Activated CD4-positive, alpha-beta T cell treated with anti-CD3 and anti-CD28 coated beads, Interleukin-2, amount 50 U/mL, for 4 hours (primary cell): ENCODE measurements around the gene MANSC1.
"Not testable (repeated sequence)": the region's sequence is repeated elsewhere in the genome, so short reads cannot be mapped to it uniquely, and the experiment has no call there.

ENCODE experiments used
- DNase-seq, 2 experiments: peaks; one replicate each; pipeline ENCODE4 v3.0.0-alpha.2; 2020

Gene MANSC1

GRCh38 chr12:12319451-12320183, 30.4 kb downstream of the MANSC1 start:
- no peak for DNase-seq

DNA sequence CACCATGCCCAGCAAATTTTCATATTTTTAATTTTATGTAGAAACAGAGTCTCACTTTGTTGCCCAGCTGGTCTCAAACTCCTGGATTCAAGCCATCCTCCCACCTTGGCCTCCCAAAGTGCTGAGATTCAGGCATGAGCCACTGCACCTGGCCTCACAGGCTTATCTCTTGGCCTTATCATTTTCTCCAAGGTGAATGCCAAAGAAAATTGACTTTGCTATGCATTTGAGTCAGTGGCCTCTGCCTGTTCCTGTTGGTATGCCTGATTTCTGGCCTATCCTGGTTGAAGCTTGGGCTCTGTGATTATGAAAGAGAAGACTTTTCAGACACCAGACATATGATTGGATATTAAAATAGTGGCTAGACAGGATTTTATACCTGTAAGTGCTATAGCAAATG, 34.2 kb downstream of the MANSC1 start:
- DNase-seq = no peak

DNA sequence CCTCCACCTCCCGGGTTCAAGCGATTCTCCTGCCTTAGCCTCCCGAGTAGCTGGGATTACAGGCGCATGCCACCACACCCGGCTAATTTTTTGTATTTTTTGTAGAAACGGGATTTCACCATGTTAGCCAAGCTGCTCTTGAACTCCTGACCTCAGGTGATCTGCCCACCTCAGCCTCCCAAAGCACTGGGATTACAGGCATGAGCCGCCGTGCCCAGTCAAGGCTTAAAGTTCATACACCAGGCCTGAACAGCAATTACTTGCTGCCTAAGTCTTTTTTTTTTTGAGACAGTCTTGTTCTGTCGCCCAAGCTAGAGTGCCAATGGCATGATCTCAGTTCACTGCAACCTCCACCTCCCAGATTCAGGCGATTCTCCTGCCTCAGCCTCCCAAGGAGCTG, 39.3 kb downstream of the MANSC1 start:
- not testable (repeated sequence) for DNase-seq

DNA sequence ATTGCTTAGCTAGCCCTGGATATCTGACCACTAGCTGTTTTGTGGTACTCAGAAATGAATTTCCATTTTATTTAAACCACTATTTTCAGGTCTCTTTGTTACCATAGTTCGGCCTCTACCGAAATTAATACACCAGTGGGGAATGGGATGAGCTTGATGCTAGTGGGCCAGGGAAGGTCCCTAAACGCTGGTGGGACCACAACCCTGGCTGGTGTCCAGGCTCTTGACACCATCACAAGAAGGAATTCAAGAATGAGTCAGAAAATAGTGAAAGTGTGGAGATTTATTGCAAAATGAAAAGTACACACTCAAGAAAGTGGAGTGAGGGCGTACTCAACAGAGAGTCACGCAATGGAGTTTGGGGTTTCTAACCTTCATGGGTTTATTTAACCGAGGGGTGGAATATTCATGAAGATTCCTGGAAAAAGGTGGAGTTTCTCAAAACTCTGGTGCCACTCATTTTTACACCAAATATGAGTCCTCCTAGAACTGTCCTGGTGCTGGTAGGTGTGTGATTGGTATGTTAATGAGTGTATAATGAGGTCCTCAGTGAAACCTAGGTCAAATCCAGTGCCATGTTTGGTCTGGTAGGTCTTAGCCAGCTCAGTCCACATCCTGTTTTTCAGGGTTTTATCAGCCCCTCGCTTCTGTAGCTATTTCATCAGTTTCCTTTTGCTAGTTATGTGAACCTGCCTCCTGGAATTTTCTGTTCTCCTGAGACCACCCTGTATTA, 44.3 kb downstream of the MANSC1 start:
- DNase-seq = no peak

- no peak for DNase-seq
Measured at GRCh38 chr12:12302976-12303375, 47.1 kb downstream of the MANSC1 start.

GRCh38 chr12:12301122-12301521, 48.9 kb downstream of the MANSC1 start:
- DNase-seq = no peak

DNA sequence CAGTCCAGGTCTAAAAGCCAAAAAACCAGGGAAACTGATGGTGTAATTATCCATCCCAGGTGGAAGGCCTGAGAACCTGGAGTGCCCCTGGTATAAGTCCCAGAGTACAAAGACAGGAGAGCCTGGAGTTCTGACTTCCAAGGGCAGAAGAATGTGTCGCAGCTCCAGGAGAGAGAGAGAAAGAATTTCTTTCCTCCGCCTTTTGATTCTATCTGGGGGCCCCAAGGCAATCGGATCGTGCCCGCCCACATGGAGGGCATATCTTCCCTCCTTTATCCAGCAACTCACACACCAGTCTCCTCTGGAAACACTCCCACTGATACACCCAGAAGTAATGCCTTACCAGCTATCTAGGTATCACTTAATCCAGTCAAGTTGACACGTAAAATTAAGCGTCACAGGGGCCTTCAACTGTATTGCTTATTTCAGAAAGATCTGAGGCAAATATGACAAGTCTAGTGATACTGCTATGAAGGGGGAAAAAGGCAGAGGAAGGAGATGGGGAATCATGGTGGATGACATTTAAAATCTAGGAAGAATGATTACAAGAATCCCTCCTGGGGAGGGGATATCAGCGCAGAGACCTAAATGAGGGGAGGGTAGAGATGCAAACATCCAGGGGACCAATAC, 52.7 kb downstream of the MANSC1 start:
- DNase-seq = no peak

GRCh38 chr12:12294215-12295005, 55.6 kb downstream of the MANSC1 start:
- DNase-seq = no peak

DNA sequence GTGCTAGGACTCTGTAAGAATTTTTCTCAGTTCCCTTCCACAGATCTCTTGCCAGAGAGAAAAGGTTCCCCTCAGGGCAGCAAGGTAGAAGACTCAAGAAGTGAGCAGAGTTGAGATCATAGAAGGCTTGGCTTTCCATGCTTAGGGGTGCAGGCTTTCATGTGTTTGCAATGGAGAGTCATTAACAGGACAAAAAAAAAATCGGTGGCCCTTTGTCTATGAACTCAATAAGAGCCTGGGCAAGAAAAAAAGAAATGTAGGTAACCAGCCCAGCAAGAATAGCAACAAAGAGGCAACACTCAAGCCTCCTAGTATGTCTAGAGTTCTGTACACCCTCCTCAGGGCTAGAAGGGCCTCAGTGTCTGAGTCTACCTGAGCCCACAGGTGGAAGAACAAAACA, 59.8 kb downstream of the MANSC1 start:
- no peak for DNase-seq

DNA sequence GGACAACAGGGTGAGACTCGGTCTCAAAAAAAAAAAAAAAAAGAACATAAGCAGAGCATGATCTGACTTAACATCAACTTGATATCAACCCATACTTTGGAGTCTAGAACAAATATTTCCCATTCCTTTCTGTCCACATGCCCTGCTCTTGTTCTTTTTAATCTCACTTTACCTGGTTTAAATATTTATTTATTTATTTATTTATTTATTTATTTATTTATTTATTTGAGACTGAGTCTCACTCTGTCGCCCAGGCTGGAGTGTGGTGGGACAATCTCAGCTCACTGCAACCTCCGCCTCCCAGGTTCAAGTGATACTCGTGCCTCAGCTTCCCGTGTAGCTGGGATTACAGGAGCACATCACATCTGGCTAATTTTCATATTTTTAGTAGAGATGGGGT, 63.6 kb downstream of the MANSC1 start:
- DNase-seq = no peak

- no peak for DNase-seq
Measured at GRCh38 chr12:12282761-12283425, 67.1 kb downstream of the MANSC1 start.

DNA sequence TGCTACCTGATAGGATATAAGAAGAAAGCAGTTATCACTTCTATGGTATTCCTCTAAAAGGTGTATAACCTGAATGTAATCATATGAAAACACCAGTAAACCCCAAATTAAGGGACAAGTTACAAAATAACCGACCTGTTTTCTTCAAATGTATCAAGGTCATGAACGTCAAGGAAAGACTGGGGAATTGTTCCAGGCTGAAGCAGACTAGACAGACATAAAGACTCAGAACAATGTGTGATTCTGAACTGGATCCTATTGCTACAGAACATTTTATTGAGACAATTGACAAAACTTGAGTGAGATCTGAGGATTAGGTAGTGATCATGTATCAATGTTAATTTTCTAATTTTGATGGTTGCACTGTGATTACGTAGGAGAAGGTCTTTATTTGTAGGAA, 67.8 kb downstream of the MANSC1 start:
- no peak for DNase-seq

- no peak for DNase-seq
Measured at GRCh38 chr12:12281134-12281533, 68.9 kb downstream of the MANSC1 start.

GRCh38 chr12:12278899-12279298, 71.1 kb downstream of the MANSC1 start:
- DNase-seq = no peak
